HG02885 (cell line): Measurements from ENCODE around the gene ANXA3.
A peak's percentile ranks its signal among the peaks of the same experiment; 100 is the strongest.
"Not testable (repeated sequence)": the region's sequence is repeated elsewhere in the genome, so short reads cannot be mapped to it uniquely, and the experiment has no call there.

Experiments used
- ATAC-seq: cut with Tn5 transposase; IDR thresholded peaks from one replicate; pipeline ENCODE4 v1.9.1; 2021; ENCODE audit warnings: mild to moderate bottlenecking; ENCODE audit not compliant: unreplicated experiment, poor library complexity

The ANXA3 gene

GRCh38 chr4:78551420-78552351, at the start of gene ANXA3:
Gene ANXA3 (plus strand): TSS chr4:78551770. CDS start chr4:78554474, 2,704 bp downstream.
- ATAC-seq, result peak; percentile 59

GRCh38 chr4:78506260-78506659, 45.3 kb upstream of the ANXA3 start:
- not testable (repeated sequence) for ATAC-seq

- no peak for ATAC-seq
These were observed 42.5 kb upstream of the ANXA3 start for GRCh38 chr4:78509043-78509442.

GRCh38 chr4:78510108-78510507, 41.5 kb upstream of the ANXA3 start:
- no peak for ATAC-seq

GRCh38 chr4:78510681-78511080, 40.9 kb upstream of the ANXA3 start:
- no peak for ATAC-seq

GRCh38 chr4:78512357-78512920, 39.1 kb upstream of the ANXA3 start:
- no peak for ATAC-seq

GRCh38 chr4:78513411-78513975, 38.1 kb upstream of the ANXA3 start:
- no peak for ATAC-seq

GRCh38 chr4:78517050-78517652, 34.4 kb upstream of the ANXA3 start:
- ATAC-seq, result no peak

GRCh38 chr4:78518561-78518960, 33.0 kb upstream of the ANXA3 start:
- no peak for ATAC-seq

- no peak for ATAC-seq
These were observed 31.6 kb upstream of the ANXA3 start for GRCh38 chr4:78519962-78520361.

GRCh38 chr4:78520808-78521226, 30.8 kb upstream of the ANXA3 start:
- ATAC-seq, result no peak

GRCh38 chr4:78524009-78524408, 27.6 kb upstream of the ANXA3 start:
- ATAC-seq, result no peak

GRCh38 chr4:78525559-78525958, 26.0 kb upstream of the ANXA3 start:
- no peak for ATAC-seq

- ATAC-seq, result no peak
These were observed 24.5 kb upstream of the ANXA3 start for GRCh38 chr4:78527103-78527502.

GRCh38 chr4:78527555-78527954, 24.0 kb upstream of the ANXA3 start:
- no peak for ATAC-seq

GRCh38 chr4:78528327-78528726, 23.2 kb upstream of the ANXA3 start:
- ATAC-seq, result no peak

GRCh38 chr4:78529569-78530209, 21.9 kb upstream of the ANXA3 start:
- no peak for ATAC-seq

GRCh38 chr4:78532046-78532445, 19.5 kb upstream of the ANXA3 start:
- ATAC-seq, result no peak

- no peak for ATAC-seq
These were observed 17.7 kb upstream of the ANXA3 start for GRCh38 chr4:78533854-78534253.

- no peak for ATAC-seq
These were observed 17.1 kb upstream of the ANXA3 start for GRCh38 chr4:78534286-78534955.
